Vagina (tissue), 2 donors: ENCODE measurements around the gene CCDC40. TPM values are rescaled to one million over a fixed set of nuclear protein-coding genes. Genes with fewer than 3 reads are reported as not detected.

ENCODE experiments used
- DNase-seq, 2 donors: peaks; one replicate each; pipeline ENCODE4 v3.0.0-alpha.2; 2017; ENCODE audit errors: extremely low spot score in 2 of 2
- H3K27ac ChIP-seq: fragments of 200-600 bp; sonication (generic); one replicate; pipeline ENCODE4 v1.5.1; 2019
- H3K27me3 ChIP-seq: fragments of 200-600 bp; sonication (generic); one replicate; pipeline ENCODE4 v1.5.1; 2019
- H3K36me3 ChIP-seq, 2 donors: fragments of 200-600 bp; sonication (generic); one replicate each; pipeline ENCODE4 v1.5.1; 2017 to 2019
- H3K4me1 ChIP-seq: fragments of 200-600 bp; sonication (generic); one replicate; pipeline ENCODE4 v1.5.1; 2019
- H3K4me3 ChIP-seq, 2 donors: fragments of 200-600 bp; sonication (generic); 1 replicate in 1 of 2; 2 replicates in 1 of 2; pipeline ENCODE4 v1.5.1; 2016 to 2019
- H3K9me3 ChIP-seq: fragments of 200-600 bp; sonication (generic); one replicate; pipeline ENCODE4 v1.5.1; 2019
- POLR2A ChIP-seq, 2 donors: fragments of 450-650 bp; IDR thresholded peaks; one replicate each; pipeline ENCODE4 v1.6.1; 2017; ENCODE audit warnings: antibody characterized with exemption in 2 of 2, mild to moderate bottlenecking in 2 of 2, moderate library complexity in 2 of 2
- POLR2AphosphoS5 ChIP-seq, 2 donors: sonication (generic); formaldehyde crosslinking; IDR thresholded peaks; one replicate each; pipeline ENCODE4 v1.9.0; 2017; ENCODE audit warnings: antibody characterized with exemption in 2 of 2, mild to moderate bottlenecking in 2 of 2, low read depth in 1 of 2; ENCODE audit not compliant: insufficient read depth in 1 of 2
- intact Hi-C: fragments of 100-400 bp; cut with DNase I; formaldehyde crosslinking; loops from one replicate; pipeline ENCODE4 v1.15.1; 2023
- total RNA-seq: library from RNA; depleted of rRNA; stranded (reverse); fragments of >200 nt; gene quantifications from one replicate; pipeline ENCODE4 v1.2.3, GENCODE V29; 2016
- TF ChIP-seq, protein P1 (sequence below), 3 experiments: fragments of 450-650 bp in 2 of 3; fragments of 200-600 bp in 1 of 3; sonication (generic) in 1 of 3; IDR thresholded peaks; one replicate each; pipeline ENCODE4 v1.5.1; 2017 to 2019; ENCODE audit warnings: antibody characterized with exemption in 3 of 3, mild to moderate bottlenecking in 2 of 3, moderate library complexity in 2 of 3

The CCDC40 gene
- total RNA-seq, 1 donor from 2014 or later, result 9.3 TPM

DNA sequence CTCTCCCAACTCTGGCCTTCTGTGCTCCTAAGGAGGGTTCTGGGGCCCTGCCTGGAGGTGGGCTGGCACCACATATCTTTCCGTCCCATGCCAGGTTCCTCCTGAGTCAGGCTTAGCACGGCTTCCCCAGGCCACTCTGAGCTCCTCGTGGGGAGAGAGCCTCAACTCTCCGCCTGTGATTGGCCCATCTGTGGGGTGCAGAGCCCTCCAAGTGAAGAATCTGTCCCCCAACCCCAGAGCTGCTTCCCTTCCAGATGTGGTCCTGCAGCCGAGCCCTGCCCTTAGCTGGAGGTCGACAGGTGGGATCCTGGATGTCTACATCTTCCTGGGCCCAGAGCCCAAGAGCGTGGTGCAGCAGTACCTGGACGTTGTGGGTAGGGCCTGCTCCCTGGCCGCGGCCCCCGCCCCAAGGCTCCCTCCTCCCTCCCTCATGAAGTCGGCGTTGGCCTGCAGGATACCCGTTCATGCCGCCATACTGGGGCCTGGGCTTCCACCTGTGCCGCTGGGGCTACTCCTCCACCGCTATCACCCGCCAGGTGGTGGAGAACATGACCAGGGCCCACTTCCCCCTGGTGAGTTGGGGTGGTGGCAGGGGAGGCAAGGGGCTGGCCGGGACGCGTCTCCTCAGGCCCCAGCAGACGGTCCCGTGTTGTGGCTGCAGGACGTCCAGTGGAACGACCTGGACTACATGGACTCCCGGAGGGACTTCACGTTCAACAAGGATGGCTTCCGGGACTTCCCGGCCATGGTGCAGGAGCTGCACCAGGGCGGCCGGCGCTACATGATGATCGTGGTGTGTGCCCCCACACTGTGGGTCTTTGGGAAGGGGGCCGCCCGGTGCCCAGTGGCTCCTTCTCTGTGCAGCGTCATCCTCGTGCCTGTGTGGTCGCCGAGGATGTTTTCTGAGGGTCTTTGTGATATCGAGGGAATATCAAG is 71.9 kb downstream of the CCDC40 start:
- Histone ChIP-seq H3K27ac (no peak overlapping the region), H3K4me1 (peaks cover 16% of the 10 kb centered on the region), H3K4me3 (no peak overlapping the region), H3K36me3 (peaks cover 0 to 5% of the 10 kb centered on the region in 2 donors), H3K27me3 (no peaks in the 10 kb centered on the region), H3K9me3 (no peaks in the 10 kb centered on the region)
- no peak for DNase-seq
- TF ChIP-seq, protein P1, sequence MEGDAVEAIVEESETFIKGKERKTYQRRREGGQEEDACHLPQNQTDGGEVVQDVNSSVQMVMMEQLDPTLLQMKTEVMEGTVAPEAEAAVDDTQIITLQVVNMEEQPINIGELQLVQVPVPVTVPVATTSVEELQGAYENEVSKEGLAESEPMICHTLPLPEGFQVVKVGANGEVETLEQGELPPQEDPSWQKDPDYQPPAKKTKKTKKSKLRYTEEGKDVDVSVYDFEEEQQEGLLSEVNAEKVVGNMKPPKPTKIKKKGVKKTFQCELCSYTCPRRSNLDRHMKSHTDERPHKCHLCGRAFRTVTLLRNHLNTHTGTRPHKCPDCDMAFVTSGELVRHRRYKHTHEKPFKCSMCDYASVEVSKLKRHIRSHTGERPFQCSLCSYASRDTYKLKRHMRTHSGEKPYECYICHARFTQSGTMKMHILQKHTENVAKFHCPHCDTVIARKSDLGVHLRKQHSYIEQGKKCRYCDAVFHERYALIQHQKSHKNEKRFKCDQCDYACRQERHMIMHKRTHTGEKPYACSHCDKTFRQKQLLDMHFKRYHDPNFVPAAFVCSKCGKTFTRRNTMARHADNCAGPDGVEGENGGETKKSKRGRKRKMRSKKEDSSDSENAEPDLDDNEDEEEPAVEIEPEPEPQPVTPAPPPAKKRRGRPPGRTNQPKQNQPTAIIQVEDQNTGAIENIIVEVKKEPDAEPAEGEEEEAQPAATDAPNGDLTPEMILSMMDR (IDR thresholded peaks at IDR 0.05), result no peak
- no peak for TF ChIP-seq POLR2AphosphoS5 (IDR thresholded peaks at IDR 0.05; ENCODE audit: insufficient read depth in 1 of 2, low read depth in 1 of 2)
- intact Hi-C loops, result no loop called here

DNA sequence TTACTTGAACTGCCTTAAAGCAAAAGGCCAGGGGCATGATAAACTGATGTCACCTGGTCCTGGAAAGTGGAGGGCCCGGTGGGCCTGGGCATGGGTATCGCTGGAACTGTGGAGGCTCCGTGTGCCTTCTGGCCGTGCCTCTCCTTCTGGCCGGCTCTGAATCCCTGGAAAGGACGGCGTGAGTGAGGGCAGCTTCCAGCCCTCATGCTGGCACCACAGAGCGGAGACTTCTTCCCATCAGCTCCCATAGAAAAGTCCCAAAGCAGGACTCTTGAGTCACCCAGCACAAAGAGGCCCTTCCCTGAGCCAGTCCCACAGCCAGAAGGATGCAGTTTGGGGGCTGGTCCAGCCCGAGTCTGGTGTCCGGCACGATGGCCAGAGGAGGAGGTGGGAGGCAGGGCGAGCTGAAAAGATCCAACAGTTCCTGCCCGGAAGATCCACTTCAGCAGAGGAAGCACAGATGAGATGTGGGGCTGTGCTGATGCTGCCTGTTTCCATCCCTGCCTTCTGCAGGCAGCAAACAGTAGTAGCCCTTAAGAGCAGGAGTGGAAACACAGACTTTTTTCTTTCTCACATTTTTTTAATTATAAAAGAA is 72.7 kb downstream of the CCDC40 start:
- Histone ChIP-seq H3K4me3 (no peak overlapping the region), H3K27me3 (no peaks in the 10 kb centered on the region), H3K27ac (no peak overlapping the region), H3K9me3 (no peaks in the 10 kb centered on the region), H3K4me1 (peaks cover 9% of the 10 kb centered on the region), H3K36me3 (peaks cover 0 to 5% of the 10 kb centered on the region in 2 donors)
- no peak for DNase-seq
- TF ChIP-seq POLR2A (IDR thresholded peaks at IDR 0.05), result no peak
- TF ChIP-seq, protein P1 (IDR thresholded peaks at IDR 0.05), result no peak
- no peak for TF ChIP-seq POLR2AphosphoS5 (IDR thresholded peaks at IDR 0.05; ENCODE audit: insufficient read depth in 1 of 2, low read depth in 1 of 2)
- intact Hi-C loops, result no loop called here

DNA sequence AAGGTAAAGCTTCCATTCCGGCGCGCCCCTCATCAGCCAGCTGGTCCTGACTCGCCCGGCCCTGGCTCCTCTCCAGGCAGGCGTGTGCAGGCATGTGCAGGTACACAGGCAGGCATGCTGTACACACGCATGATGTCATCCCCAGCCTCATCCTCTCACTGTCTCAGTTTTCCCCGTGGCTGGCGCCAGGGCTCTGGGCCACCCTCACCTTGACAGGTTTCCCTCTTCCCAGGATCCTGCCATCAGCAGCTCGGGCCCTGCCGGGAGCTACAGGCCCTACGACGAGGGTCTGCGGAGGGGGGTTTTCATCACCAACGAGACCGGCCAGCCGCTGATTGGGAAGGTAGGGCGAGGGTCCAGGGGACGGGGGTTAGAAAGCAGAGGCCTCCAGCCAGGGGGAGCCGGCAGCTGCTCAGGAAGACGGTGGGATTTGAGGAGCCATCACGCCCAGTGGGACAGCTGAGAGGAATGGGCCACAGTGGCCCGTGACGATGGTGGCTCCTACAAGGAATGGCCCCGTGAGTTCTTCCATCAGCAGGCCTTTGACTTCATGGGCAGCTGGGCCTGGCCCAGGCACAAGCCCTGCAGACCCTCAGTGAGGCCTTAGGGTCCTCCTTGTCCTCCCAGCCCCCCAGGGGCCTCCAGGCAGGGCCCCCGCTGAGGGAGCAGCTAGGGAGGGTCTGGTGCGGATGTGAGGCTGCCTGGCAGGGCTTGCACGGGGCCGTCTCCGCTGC is 73.4 kb downstream of the CCDC40 start:
- intact Hi-C loops, result no loop called here
- Histone ChIP-seq H3K4me3 (no peak overlapping the region), H3K4me1 (peaks cover 9% of the 10 kb centered on the region), H3K27me3 (no peaks in the 10 kb centered on the region), H3K27ac (no peak overlapping the region), H3K36me3 (peaks cover 0 to 5% of the 10 kb centered on the region in 2 donors), H3K9me3 (no peaks in the 10 kb centered on the region)
- TF ChIP-seq POLR2A (IDR thresholded peaks at IDR 0.05) (no peak), POLR2AphosphoS5 (IDR thresholded peaks at IDR 0.05; ENCODE audit: insufficient read depth in 1 of 2, low read depth in 1 of 2) (peak; percentile 18 to 24)
- no peak for DNase-seq

DNA sequence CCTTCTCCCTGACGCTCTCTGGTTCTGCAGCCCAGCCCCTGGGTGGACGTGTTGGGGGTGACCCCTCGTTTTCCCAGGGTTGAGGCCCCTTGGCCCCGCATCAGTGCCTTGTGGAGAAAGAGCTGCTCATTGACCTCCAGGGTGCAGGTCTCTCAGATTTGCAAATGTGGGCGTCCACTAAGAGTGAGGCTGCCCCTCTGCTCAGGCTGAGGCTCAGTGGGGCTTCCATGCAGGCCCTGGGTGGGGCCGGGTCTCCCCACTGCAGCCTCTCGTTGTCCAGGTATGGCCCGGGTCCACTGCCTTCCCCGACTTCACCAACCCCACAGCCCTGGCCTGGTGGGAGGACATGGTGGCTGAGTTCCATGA is 74.0 kb downstream of the CCDC40 start:
- DNase-seq, result no peak
- TF ChIP-seq POLR2A (IDR thresholded peaks at IDR 0.05), result no peak
- TF ChIP-seq POLR2AphosphoS5 (IDR thresholded peaks at IDR 0.05; ENCODE audit: insufficient read depth in 1 of 2, low read depth in 1 of 2), result no peak
- TF ChIP-seq, protein P1 (IDR thresholded peaks at IDR 0.05), result no peak
- Histone ChIP-seq H3K27ac (no peak overlapping the region), H3K4me1 (peaks cover 9% of the 10 kb centered on the region), H3K9me3 (no peaks in the 10 kb centered on the region), H3K4me3 (no peak overlapping the region), H3K27me3 (no peaks in the 10 kb centered on the region), H3K36me3 (peaks cover 0 to 5% of the 10 kb centered on the region in 2 donors)
- intact Hi-C loops, result no loop called here

DNA sequence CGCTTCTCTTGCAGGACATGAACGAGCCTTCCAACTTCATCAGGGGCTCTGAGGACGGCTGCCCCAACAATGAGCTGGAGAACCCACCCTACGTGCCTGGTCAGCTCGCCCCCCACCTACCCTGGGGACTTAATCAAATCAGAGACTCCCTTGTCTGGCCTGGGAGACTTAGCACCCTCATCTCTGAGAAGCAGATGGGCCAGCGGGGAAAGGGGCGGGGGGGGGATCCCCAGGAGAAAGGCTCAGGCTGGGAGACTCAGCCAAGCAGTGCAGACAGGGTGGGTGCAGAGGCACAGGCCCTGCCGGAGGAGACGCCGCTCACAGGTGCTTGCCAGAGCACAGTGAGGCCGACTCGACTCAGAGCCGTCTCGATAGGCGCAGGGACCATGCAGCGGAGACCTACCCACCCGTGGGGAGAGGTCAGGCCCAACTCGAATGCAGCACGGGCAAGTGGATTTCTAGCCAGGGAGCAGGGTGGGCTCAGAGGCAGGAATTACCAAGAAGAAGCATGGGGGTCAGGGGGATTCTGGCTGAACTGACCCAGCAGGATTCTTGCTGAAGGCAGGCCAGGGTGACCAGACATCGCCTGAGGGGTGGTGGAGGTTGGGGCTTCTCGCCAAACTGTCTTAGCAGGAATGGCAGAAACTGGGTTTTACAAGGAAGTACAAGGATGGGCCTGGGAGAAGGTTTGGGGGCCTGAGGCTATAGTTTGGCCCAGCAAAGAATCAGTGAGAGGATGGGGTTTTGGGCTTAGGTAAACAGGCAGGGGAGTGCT is 74.7 kb downstream of the CCDC40 start:
- peaks cover 0 to 5% of the 10 kb centered on the region in 2 donors for H3K36me3 ChIP-seq
- H3K27me3 ChIP-seq, result no peaks in the 10 kb centered on the region
- no peak overlapping the region for H3K27ac ChIP-seq
- peaks cover 9% of the 10 kb centered on the region for H3K4me1 ChIP-seq
- no peak overlapping the region for H3K4me3 ChIP-seq
- TF ChIP-seq POLR2AphosphoS5 (IDR thresholded peaks at IDR 0.05; ENCODE audit: insufficient read depth in 1 of 2, low read depth in 1 of 2), result no peak
- TF ChIP-seq POLR2A (IDR thresholded peaks at IDR 0.05), result no peak
- TF ChIP-seq, protein P1 (IDR thresholded peaks at IDR 0.05), result no peak
- intact Hi-C loops, result no loop called here
- DNase-seq, result no peak
- H3K9me3 ChIP-seq, result no peaks in the 10 kb centered on the region
